AG04450 (cell line): ENCODE measurements around the gene OTUD7B. TPM values are rescaled to one million over a fixed set of nuclear protein-coding genes. Genes with fewer than 3 reads are reported as not detected.

Experiments
- CTCF ChIA-PET: fragments of 300-600, 350-600 bp; formaldehyde crosslinking; extraction: SDS; loops from one replicate; lab custom pipeline; 2022; ENCODE audit warnings: antibody characterized with exemption, inconsistent platforms; lab: Charles Lee
- POLR2A ChIA-PET: fragments of 350-600 bp; formaldehyde crosslinking; extraction: SDS; loops from one replicate; lab custom pipeline; 2021; ENCODE audit warnings: antibody characterized with exemption, inconsistent platforms; lab: Yijun Ruan, JAX
- DNase-seq: peaks from one replicate; pipeline ENCODE4 v3.0.0-alpha.2; 2011; ENCODE audit warnings: low read depth, low spot score
- H3K27ac ChIP-seq: one replicate; pipeline ENCODE4 v1.5.1; 2012; ENCODE audit warnings: low read depth, low read length, control low read depth
- H3K27me3 ChIP-seq: one replicate; pipeline ENCODE4 v1.6.0; 2012; ENCODE audit warnings: low read length; ENCODE audit not compliant: control insufficient read depth, insufficient read depth
- H3K4me3 ChIP-seq: 2 replicates; pipeline ENCODE4 v1.5.1; 2011; ENCODE audit warnings: mild to moderate bottlenecking, low read depth, low read length, control low read depth
- H3K9me3 ChIP-seq: 2 replicates; pipeline ENCODE4 v1.5.1; 2012; ENCODE audit warnings: low read length; ENCODE audit not compliant: control insufficient read depth, insufficient read depth
- CTCF ChIP-seq: IDR thresholded peaks from 2 replicates; pipeline ENCODE4 v1.5.1; 2011; ENCODE audit warnings: low read depth, low read length, control low read depth, inconsistent platforms
- polyA plus RNA-seq: library from polyadenylated mRNA; depleted of rRNA; stranded (reverse); fragments of >200 nt; gene quantifications from 2 replicates; pipeline ENCODE4 v1.2.3, GENCODE V29; 2011

Gene OTUD7B
- polyA plus RNA-seq, 1 experiment, result 10.7 TPM

- TF ChIP-seq CTCF, result no peak
- CTCF ChIA-PET, result no interaction called here
- DNase-seq, result no peak
These were observed 5.2 kb upstream of the OTUD7B start for GRCh38 chr1:150015651-150016131.

GRCh38 chr1:150012611-150013010 is 2.1 kb upstream of the OTUD7B start:
- ChIA-PET CTCF (interaction anchor here (0.7 kb wide), 1 partner anchor 39 kb away, joined by 4 read pairs; no protein-coding TSS in a partner anchor), POLR2A (no interaction called here)
- Histone ChIP-seq H3K27me3 (no peaks in the 10 kb centered on the region), H3K27ac (no peak overlapping the region), H3K4me3 (no peak overlapping the region), H3K9me3 (no peaks in the 10 kb centered on the region)
- no peak for TF ChIP-seq CTCF
- no peak for DNase-seq

More at GRCh38 chr1:150015651-150016131, 5.2 kb upstream of the OTUD7B start:
- Histone ChIP-seq H3K27ac (no peak overlapping the region), H3K4me3 (no peak overlapping the region), H3K9me3 (no peaks in the 10 kb centered on the region), H3K27me3 (no peaks in the 10 kb centered on the region)
- POLR2A ChIA-PET, result no interaction called here

- POLR2A ChIA-PET, result interaction anchor here (0.9 to 2.3 kb wide), 5 partner anchors 12 to 123 kb away, joined by 3 to 11 read pairs (median 4); a partner anchor contains a TSS
- DNase-seq, result peak; percentile 63
- CTCF ChIA-PET, result interaction anchor here (0.5 to 3.7 kb wide), 7 partner anchors 41 to 177 kb away, joined by 4 to 20 read pairs (median 5); no protein-coding TSS in a partner anchor
- H3K9me3 ChIP-seq, result no peaks in the 10 kb centered on the region
- peak overlapping the region; percentile 96 for H3K27ac ChIP-seq
- no peaks in the 10 kb centered on the region for H3K27me3 ChIP-seq
- H3K4me3 ChIP-seq, result peak overlapping the region; percentile 94
- no peak for TF ChIP-seq CTCF
These were observed 728 bp downstream of the OTUD7B start for GRCh38 chr1:150009604-150010392.

- POLR2A ChIA-PET, result interaction anchor here (0.6 kb wide), 1 partner anchor 177 kb away, joined by 4 read pairs; no protein-coding TSS in a partner anchor
These were observed 1.8 kb downstream of the OTUD7B start for GRCh38 chr1:150008699-150009098.

More at GRCh38 chr1:150008699-150009098, 1.8 kb downstream of the OTUD7B start:
- Histone ChIP-seq H3K4me3 (peak overlapping the region; percentile 94), H3K27ac (no peak overlapping the region), H3K27me3 (no peaks in the 10 kb centered on the region), H3K9me3 (no peaks in the 10 kb centered on the region)
- CTCF ChIA-PET, result interaction anchor here (0.6 to 3.7 kb wide), 4 partner anchors 47 to 212 kb away, joined by 4 to 20 read pairs (median 4); no protein-coding TSS in a partner anchor
- TF ChIP-seq CTCF, result no peak
- no peak for DNase-seq
